ENCODE data around the gene MAST2.
"Not testable (repeated sequence)": the region's sequence is repeated elsewhere in the genome, so short reads cannot be mapped to it uniquely, and the experiment has no call there.

The MAST2 gene

GRCh38 chr1:45943185-45943584, 139.8 kb downstream of the MAST2 start:
- Histone ChIP-seq H2AFZ (ENCODE audit: low read length) (no peak overlapping the region), H4K20me1 (ENCODE audit: insufficient read depth, low read length, poor library complexity, severe bottlenecking) (no peaks in the 10 kb centered on the region), H3F3A (ENCODE audit: low read depth) (no peaks in the 10 kb centered on the region), H3K4me3 (ENCODE audit: low read length, poor library complexity, severe bottlenecking) (no peak overlapping the region), H3K4me2 (ENCODE audit: low read depth, low read length, poor library complexity, severe bottlenecking) (no peak overlapping the region), H3K79me2 (ENCODE audit: insufficient read depth, low read length) (no peaks in the 10 kb centered on the region), H3K36me3 (ENCODE audit: insufficient read depth, low read length) (no peaks in the 10 kb centered on the region), H3K9ac (ENCODE audit: low read depth, low read length, poor library complexity, severe bottlenecking) (no peak overlapping the region), H3K9me3 (ENCODE audit: insufficient read depth, low read depth, low read length) (no peaks in the 10 kb centered on the region; the same call in 1 of the 2 replicates), H3K4me1 (ENCODE audit: insufficient read depth, low read length, poor library complexity, severe bottlenecking) (no peaks in the 10 kb centered on the region), H3K9me2 (replicated peaks; ENCODE audit: low read depth, low read length) (no peaks in the 10 kb centered on the region), H3K27me3 (ENCODE audit: insufficient read depth, low read length, poor library complexity, severe bottlenecking) (no peaks in the 10 kb centered on the region)
- TF ChIP-seq CTCF (conservative IDR thresholded peaks at IDR 0.05; ENCODE audit: low read length) (no peak), EZH2phosphoT487 (IDR thresholded peaks at IDR 0.05; ENCODE audit: borderline replicate concordance) (no peak)

GRCh38 chr1:45945426-45945825, 142.0 kb downstream of the MAST2 start:
- Histone ChIP-seq H3K79me2 (ENCODE audit: insufficient read depth, low read length) (no peaks in the 10 kb centered on the region), H3K27me3 (ENCODE audit: insufficient read depth, low read length, poor library complexity, severe bottlenecking) (no peaks in the 10 kb centered on the region), H3K9me2 (replicated peaks; ENCODE audit: low read depth, low read length) (no peaks in the 10 kb centered on the region), H4K20me1 (ENCODE audit: insufficient read depth, low read length, poor library complexity, severe bottlenecking) (no peaks in the 10 kb centered on the region), H3K9ac (ENCODE audit: low read depth, low read length, poor library complexity, severe bottlenecking) (no peak overlapping the region), H3K4me3 (ENCODE audit: low read length, poor library complexity, severe bottlenecking) (no peak overlapping the region), H3K4me1 (ENCODE audit: insufficient read depth, low read length, poor library complexity, severe bottlenecking) (no peaks in the 10 kb centered on the region), H3F3A (ENCODE audit: low read depth) (no peaks in the 10 kb centered on the region), H3K9me3 (ENCODE audit: insufficient read depth, low read depth, low read length) (no peaks in the 10 kb centered on the region; the same call in 1 of the 2 replicates), H2AFZ (ENCODE audit: low read length) (no peak overlapping the region), H3K36me3 (ENCODE audit: insufficient read depth, low read length) (no peaks in the 10 kb centered on the region), H3K4me2 (ENCODE audit: low read depth, low read length, poor library complexity, severe bottlenecking) (no peak overlapping the region)
- TF ChIP-seq CTCF (conservative IDR thresholded peaks at IDR 0.05; ENCODE audit: low read length) (no peak), EZH2phosphoT487 (IDR thresholded peaks at IDR 0.05; ENCODE audit: borderline replicate concordance) (no peak)

- H3K9ac ChIP-seq (ENCODE audit: low read depth, low read length, poor library complexity, severe bottlenecking); H3K4me2 ChIP-seq (ENCODE audit: low read depth, low read length, poor library complexity, severe bottlenecking); H3K4me1 ChIP-seq (ENCODE audit: insufficient read depth, low read length, poor library complexity, severe bottlenecking); H3K79me2 ChIP-seq (ENCODE audit: insufficient read depth, low read length); H3K27me3 ChIP-seq (ENCODE audit: insufficient read depth, low read length, poor library complexity, severe bottlenecking); H3K9me3 ChIP-seq (ENCODE audit: insufficient read depth, low read depth, low read length); H3F3A ChIP-seq (ENCODE audit: low read depth); H3K9me2 ChIP-seq (replicated peaks; ENCODE audit: low read depth, low read length); H3K36me3 ChIP-seq (ENCODE audit: insufficient read depth, low read length); H4K20me1 ChIP-seq (ENCODE audit: insufficient read depth, low read length, poor library complexity, severe bottlenecking); H3K4me3 ChIP-seq (ENCODE audit: low read length, poor library complexity, severe bottlenecking); H2AFZ ChIP-seq (ENCODE audit: low read length): not testable (repeated sequence)
Measured at GRCh38 chr1:45949462-45949861, 146.1 kb downstream of the MAST2 start.

GRCh38 chr1:45952072-45952471, 148.7 kb downstream of the MAST2 start:
- no peaks in the 10 kb centered on the region for H3K36me3 ChIP-seq (ENCODE audit: insufficient read depth, low read length)
- H3F3A ChIP-seq (ENCODE audit: low read depth): no peaks in the 10 kb centered on the region
- no peak overlapping the region for H3K9ac ChIP-seq (ENCODE audit: low read depth, low read length, poor library complexity, severe bottlenecking)
- TF ChIP-seq CTCF (conservative IDR thresholded peaks at IDR 0.05; ENCODE audit: low read length) (no peak), EZH2phosphoT487 (IDR thresholded peaks at IDR 0.05; ENCODE audit: borderline replicate concordance) (no peak)
- H3K9me2 ChIP-seq (replicated peaks; ENCODE audit: low read depth, low read length): no peaks in the 10 kb centered on the region
- H3K4me2 ChIP-seq (ENCODE audit: low read depth, low read length, poor library complexity, severe bottlenecking): no peak overlapping the region
- no peaks in the 10 kb centered on the region for H3K27me3 ChIP-seq (ENCODE audit: insufficient read depth, low read length, poor library complexity, severe bottlenecking)
- H3K4me3 ChIP-seq (ENCODE audit: low read length, poor library complexity, severe bottlenecking): no peak overlapping the region
- H3K4me1 ChIP-seq (ENCODE audit: insufficient read depth, low read length, poor library complexity, severe bottlenecking): no peaks in the 10 kb centered on the region
- H3K9me3 ChIP-seq (ENCODE audit: insufficient read depth, low read depth, low read length): no peaks in the 10 kb centered on the region
- H3K79me2 ChIP-seq (ENCODE audit: insufficient read depth, low read length): no peaks in the 10 kb centered on the region
- H4K20me1 ChIP-seq (ENCODE audit: insufficient read depth, low read length, poor library complexity, severe bottlenecking): no peaks in the 10 kb centered on the region
- no peak overlapping the region for H2AFZ ChIP-seq (ENCODE audit: low read length)

Data from Loucy (cell line).